RWPE2 (cell line): ENCODE data around the gene P3H2.
A peak's percentile ranks its signal among the peaks of the same experiment; 100 is the strongest.

Experiments
- ATAC-seq: fragments of 200-7000 bp; cut with Tn5 transposase; 3 replicates; pipeline ENCODE4 v1.9.1; 2021; ENCODE audit warnings: low read depth
- DNase-seq: peaks from one replicate; pipeline ENCODE4 v3.0.0-alpha.2; 2020; ENCODE audit warnings: low spot score
- H3K27ac ChIP-seq: fragments of 450-650 bp; 2 replicates; pipeline ENCODE4 v1.5.1; 2017; ENCODE audit warnings: mild to moderate bottlenecking; ENCODE audit not compliant: poor library complexity, severe bottlenecking
- H3K27me3 ChIP-seq: fragments of 250-450 bp; sonication (Bioruptor Pico); 2 replicates; pipeline ENCODE4 v1.5.1; 2021; ENCODE audit warnings: mild to moderate bottlenecking, moderate library complexity; ENCODE audit not compliant: insufficient read depth, poor library complexity, severe bottlenecking
- H3K36me3 ChIP-seq: fragments of 250-450 bp; sonication (Bioruptor Pico); 2 replicates; pipeline ENCODE4 v1.5.1; 2020; ENCODE audit warnings: low read depth, mild to moderate bottlenecking, moderate library complexity
- H3K4me1 ChIP-seq: fragments of 250-450 bp; sonication (Bioruptor Pico); 2 replicates; pipeline ENCODE4 v1.5.1; 2021; ENCODE audit warnings: mild to moderate bottlenecking, moderate library complexity; ENCODE audit not compliant: insufficient read depth, poor library complexity, severe bottlenecking
- H3K4me3 ChIP-seq: fragments of 250-450 bp; sonication (Bioruptor Pico); 2 replicates; pipeline ENCODE4 v1.5.1; 2021; ENCODE audit warnings: mild to moderate bottlenecking, moderate library complexity; ENCODE audit not compliant: severe bottlenecking
- H3K9me3 ChIP-seq: fragments of 250-450 bp; sonication (Bioruptor Pico); 2 replicates; pipeline ENCODE4 v1.5.1; 2021; ENCODE audit warnings: mild to moderate bottlenecking, moderate library complexity; ENCODE audit not compliant: severe bottlenecking
- CTCF ChIP-seq: fragments of 450-650 bp; IDR thresholded peaks from one replicate; pipeline ENCODE4 v1.5.1; 2017; ENCODE audit warnings: mild to moderate bottlenecking, moderate library complexity; ENCODE audit not compliant: poor library complexity, severe bottlenecking

P3H2 gene

GRCh38 chr3:189927975-189928895 lies 192.5 kb downstream of the P3H2 start:
- Histone ChIP-seq H3K27me3 (no peaks in the 10 kb centered on the region), H3K9me3 (no peaks in the 10 kb centered on the region), H3K4me1 (peaks cover 12% of the 10 kb centered on the region), H3K36me3 (no peaks in the 10 kb centered on the region), H3K4me3 (no peak overlapping the region), H3K27ac (peak overlapping the region; percentile 22)
- no peak for TF ChIP-seq CTCF
- peak; percentile 69 for ATAC-seq
- DNase-seq, result no peak

- peaks cover 4% of the 10 kb centered on the region for H3K4me1 ChIP-seq
- H3K9me3 ChIP-seq, result no peaks in the 10 kb centered on the region
- no peak overlapping the region for H3K27ac ChIP-seq
- ATAC-seq (no peak), DNase-seq (no peak)
- no peak overlapping the region for H3K4me3 ChIP-seq
- H3K36me3 ChIP-seq, result no peaks in the 10 kb centered on the region; the same call in 1 of the 2 replicates
- no peak for TF ChIP-seq CTCF
- no peaks in the 10 kb centered on the region for H3K27me3 ChIP-seq
Observed at GRCh38 chr3:189921770-189922169, 198.9 kb downstream of the P3H2 start.

- Histone ChIP-seq H3K4me3 (no peak overlapping the region), H3K36me3 (no peaks in the 10 kb centered on the region; the same call in 1 of the 2 replicates), H3K9me3 (no peaks in the 10 kb centered on the region), H3K4me1 (peaks cover 52% of the 10 kb centered on the region), H3K27me3 (no peaks in the 10 kb centered on the region), H3K27ac (peak overlapping the region; percentile 87)
- peak; percentile 58 for DNase-seq
- TF ChIP-seq CTCF, result no peak
- ATAC-seq, result peak; percentile 86
Observed at GRCh38 chr3:189914799-189915198, 205.9 kb downstream of the P3H2 start.

GRCh38 chr3:189911001-189911400 lies 209.7 kb downstream of the P3H2 start:
- Histone ChIP-seq H3K27me3 (no peaks in the 10 kb centered on the region), H3K27ac (peak overlapping the region; percentile 100), H3K4me1 (peaks cover 58% of the 10 kb centered on the region), H3K36me3 (no peaks in the 10 kb centered on the region), H3K9me3 (no peaks in the 10 kb centered on the region), H3K4me3 (no peak overlapping the region)
- peak; percentile 22 for ATAC-seq
- no peak for DNase-seq
- no peak for TF ChIP-seq CTCF

- no peak for TF ChIP-seq CTCF
- no peaks in the 10 kb centered on the region for H3K9me3 ChIP-seq
- no peaks in the 10 kb centered on the region for H3K27me3 ChIP-seq
- H3K36me3 ChIP-seq, result no peaks in the 10 kb centered on the region
- peak; percentile 71 for ATAC-seq
- H3K4me3 ChIP-seq, result no peak overlapping the region
- DNase-seq, result no peak
- H3K27ac ChIP-seq, result peak overlapping the region; percentile 100
- peaks cover 45% of the 10 kb centered on the region for H3K4me1 ChIP-seq
Observed at GRCh38 chr3:189909573-189909972, 211.1 kb downstream of the P3H2 start.
